Caki2 (cell line): Measurements from ENCODE around the gene AANAT. TPM values are rescaled to one million over a fixed set of nuclear protein-coding genes. Genes with fewer than 3 reads are reported as not detected.
A peak's percentile ranks its signal among the peaks of the same experiment; 100 is the strongest.
"Not testable (repeated sequence)": the region's sequence is repeated elsewhere in the genome, so short reads cannot be mapped to it uniquely, and the experiment has no call there.

ENCODE experiments used
- DNase-seq: peaks from one replicate; pipeline ENCODE4 v3.0.0-alpha.2; 2015; ENCODE audit warnings: low read depth
- in situ Hi-C: cut with HindIII; loops from 2 replicates; pipeline ENCODE4 v1.10.0; 2016; ENCODE audit warnings: low sequenced_read_pairs, low pct_unique_long_range_greater_than_20kb, mixed read lengths
- total RNA-seq: library from RNA; depleted of rRNA; stranded (reverse); fragments of >200 nt; shearing (Covaris generic); gene quantifications from 2 replicates; pipeline ENCODE4 v1.2.3, GENCODE V29; 2014; ENCODE audit warnings: low replicate concordance; rRNA removed

The AANAT gene
- total RNA-seq, 1 experiment from 2014 or later: not detected

- in situ Hi-C loops, DNase-seq: not testable (repeated sequence)
Observed at GRCh38 chr17:76514355-76514754, 47.0 kb downstream of the AANAT start.

GRCh38 chr17:76515274-76515949, 48.0 kb downstream of the AANAT start:
- peak; percentile 36 for DNase-seq
- in situ Hi-C loops: no loop called here

GRCh38 chr17:76517638-76518038, 50.2 kb downstream of the AANAT start:
- DNase-seq: no peak
- in situ Hi-C loops: no loop called here

- in situ Hi-C loops: no loop called here
- no peak for DNase-seq
Observed at GRCh38 chr17:76519048-76519966, 51.9 kb downstream of the AANAT start.

Other genes with a start within 250 kb of the AANAT start
- 12.9 and 18.2 TPM in 2 replicates for gene RNF157, start 227.1 kb upstream of the AANAT start, total RNA-seq
- gene UBALD2, start 202.3 kb upstream of the AANAT start, total RNA-seq: 4.8 and 6.5 TPM in 2 replicates
- gene QRICH2, start 159.3 kb upstream of the AANAT start, total RNA-seq: 1.4 and 3.6 TPM in 2 replicates
- 49.0 and 68.5 TPM in 2 replicates for gene PRPSAP1, start 113.7 kb upstream of the AANAT start, total RNA-seq
- 18.5 and 33.9 TPM in 2 replicates for gene SPHK1, start 83.0 kb upstream of the AANAT start, total RNA-seq
- 22.9 and 23.7 TPM in 2 replicates for gene UBE2O, start 14.5 kb upstream of the AANAT start, total RNA-seq
- gene RHBDF2, start 33.8 kb downstream of the AANAT start, total RNA-seq: 17.5 and 33.6 TPM in 2 replicates
- gene CYGB, start 70.1 kb downstream of the AANAT start, total RNA-seq: 0.52 and 1.6 TPM in 2 replicates
- gene PRCD, start 72.4 kb downstream of the AANAT start, total RNA-seq: not detected in 2 replicates
- 2.8 and 5.3 TPM in 2 replicates for gene ST6GALNAC2, start 118.3 kb downstream of the AANAT start, total RNA-seq
- not detected in 2 replicates for gene ST6GALNAC1, start 176.2 kb downstream of the AANAT start, total RNA-seq
- 64.5 and 101 TPM in 2 replicates for gene MXRA7, start 243.4 kb downstream of the AANAT start, total RNA-seq